Ascending aorta (tissue), 2 donors: ENCODE results near the gene ACER3. TPM values are rescaled to one million over a fixed set of nuclear protein-coding genes. Genes with fewer than 3 reads are reported as not detected.

Experiments used
- DNase-seq, 2 donors: peaks; one replicate each; pipeline ENCODE4 v3.0.0-alpha.2; 2019; ENCODE audit warnings: low spot score in 2 of 2
- H3K27ac ChIP-seq, 2 donors: fragments of 200-600 bp; sonication (generic); one replicate each; pipeline ENCODE4 v1.5.1; 2016 to 2017; ENCODE audit warnings: mild to moderate bottlenecking in 1 of 2
- H3K27me3 ChIP-seq: fragments of 200-600 bp; sonication (generic); one replicate; pipeline ENCODE4 v1.5.1; 2017
- H3K36me3 ChIP-seq, 2 donors: fragments of 200-600 bp; sonication (generic); one replicate each; pipeline ENCODE4 v1.5.1; 2016
- H3K4me1 ChIP-seq, 2 donors: fragments of 200-600 bp; sonication (generic); one replicate each; pipeline ENCODE4 v1.5.1; 2016 to 2017; ENCODE audit warnings: mild to moderate bottlenecking in 1 of 2
- H3K4me3 ChIP-seq, 2 donors: fragments of 200-600 bp; sonication (generic); one replicate each; pipeline ENCODE4 v1.5.1; 2016 to 2017; ENCODE audit warnings: mild to moderate bottlenecking in 1 of 2
- H3K9me3 ChIP-seq, 2 donors: fragments of 200-600 bp; sonication (generic); one replicate each; pipeline ENCODE4 v1.5.1; 2016
- CTCF ChIP-seq, 3 experiments: fragments of 200-600 bp in 2 of 3; fragments of 450-650 bp in 1 of 3; sonication (generic) in 2 of 3; IDR thresholded peaks; one replicate each; pipeline ENCODE4 v1.5.1; 2016 to 2019; ENCODE audit warnings: antibody characterized with exemption in 3 of 3, mild to moderate bottlenecking in 1 of 3, moderate library complexity in 1 of 3
- intact Hi-C: fragments of 100-400 bp; cut with DNase I; formaldehyde crosslinking; loops from one replicate; pipeline ENCODE4 v1.15.1; 2023
- total RNA-seq: library from RNA; depleted of rRNA; stranded (reverse); fragments of >200 nt; gene quantifications from one replicate; pipeline ENCODE4 v1.1.0, GENCODE V29; 2016

ACER3 gene
- total RNA-seq, 1 donor from 2014 or later: 10.5 TPM

- intact Hi-C loops: no loop called here
- Histone ChIP-seq H3K9me3 (no peaks in the 10 kb centered on the region), H3K36me3 (no peaks in the 10 kb centered on the region), H3K27me3 (no peaks in the 10 kb centered on the region), H3K27ac (no peak overlapping the region), H3K4me1 (no peaks in the 10 kb centered on the region), H3K4me3 (no peak overlapping the region)
- DNase-seq: no peak
- no peak for TF ChIP-seq CTCF (IDR thresholded peaks at IDR 0.05)
Observed at GRCh38 chr11:76841923-76842452, 18.7 kb upstream of the ACER3 start.

GRCh38 chr11:76843907-76844306 lies 16.8 kb upstream of the ACER3 start:
- Histone ChIP-seq H3K27ac (no peak overlapping the region), H3K9me3 (no peaks in the 10 kb centered on the region), H3K4me3 (no peak overlapping the region), H3K4me1 (no peaks in the 10 kb centered on the region), H3K36me3 (no peaks in the 10 kb centered on the region), H3K27me3 (no peaks in the 10 kb centered on the region)
- no peak for TF ChIP-seq CTCF (IDR thresholded peaks at IDR 0.05)
- DNase-seq: no peak
- intact Hi-C loops: no loop called here

GRCh38 chr11:76844511-76844910 lies 16.2 kb upstream of the ACER3 start:
- no peak overlapping the region for H3K27ac ChIP-seq
- H3K27me3 ChIP-seq: no peaks in the 10 kb centered on the region
- H3K4me1 ChIP-seq: no peaks in the 10 kb centered on the region
- no peaks in the 10 kb centered on the region for H3K36me3 ChIP-seq
- no peaks in the 10 kb centered on the region for H3K9me3 ChIP-seq
- DNase-seq: no peak
- no peak overlapping the region for H3K4me3 ChIP-seq
- no peak for TF ChIP-seq CTCF (IDR thresholded peaks at IDR 0.05)
- intact Hi-C loops: no loop called here

GRCh38 chr11:76845069-76845468 lies 15.6 kb upstream of the ACER3 start:
- Histone ChIP-seq H3K27me3 (no peaks in the 10 kb centered on the region), H3K9me3 (no peaks in the 10 kb centered on the region), H3K27ac (no peak overlapping the region), H3K36me3 (no peaks in the 10 kb centered on the region), H3K4me3 (no peak overlapping the region), H3K4me1 (no peaks in the 10 kb centered on the region)
- TF ChIP-seq CTCF (IDR thresholded peaks at IDR 0.05): no peak
- intact Hi-C loops: no loop called here
- no peak for DNase-seq

- Histone ChIP-seq H3K27ac (no peak overlapping the region), H3K36me3 (no peaks in the 10 kb centered on the region), H3K9me3 (no peaks in the 10 kb centered on the region), H3K4me1 (peaks cover 0 to 5% of the 10 kb centered on the region in 2 donors), H3K27me3 (no peaks in the 10 kb centered on the region), H3K4me3 (no peak overlapping the region)
- intact Hi-C loops: no loop called here
- TF ChIP-seq CTCF (IDR thresholded peaks at IDR 0.05): no peak
- no peak for DNase-seq
Observed at GRCh38 chr11:76846441-76846840, 14.3 kb upstream of the ACER3 start.

- H3K9me3 ChIP-seq: no peaks in the 10 kb centered on the region
- no peak overlapping the region for H3K4me3 ChIP-seq
- H3K4me1 ChIP-seq: peaks cover 0 to 5% of the 10 kb centered on the region in 2 donors
- intact Hi-C loops: no loop called here
- H3K36me3 ChIP-seq: no peaks in the 10 kb centered on the region
- no peaks in the 10 kb centered on the region for H3K27me3 ChIP-seq
- no peak overlapping the region for H3K27ac ChIP-seq
- DNase-seq: no peak
- no peak for TF ChIP-seq CTCF (IDR thresholded peaks at IDR 0.05)
Observed at GRCh38 chr11:76849376-76849775, 11.3 kb upstream of the ACER3 start.
